IPS DF 6.9 (cell line): ENCODE results near the gene DAGLA.

Experiments
- DNase-seq: peaks from one replicate; pipeline ENCODE4 v3.0.0-alpha.2; 2013; ENCODE audit warnings: low read depth, low spot score
- H3K27ac ChIP-seq: one replicate; pipeline ENCODE4 v1.5.1; 2013; ENCODE audit warnings: low read length, control low read depth
- H3K27me3 ChIP-seq: 2 replicates; pipeline ENCODE4 v1.6.1; 2013; ENCODE audit warnings: mild to moderate bottlenecking, low read length; ENCODE audit not compliant: control insufficient read depth, insufficient read depth
- H3K36me3 ChIP-seq: 2 replicates; pipeline ENCODE4 v1.6.1; 2013; ENCODE audit warnings: low read length; ENCODE audit not compliant: control insufficient read depth, insufficient read depth
- H3K4me1 ChIP-seq: 2 replicates; pipeline ENCODE4 v1.6.1; 2013; ENCODE audit warnings: low read length; ENCODE audit not compliant: control insufficient read depth, insufficient read depth
- H3K4me3 ChIP-seq: 2 replicates; pipeline ENCODE4 v1.5.1; 2013; ENCODE audit warnings: mild to moderate bottlenecking, low read length
- H3K9me3 ChIP-seq: 2 replicates; pipeline ENCODE4 v1.6.1; 2013; ENCODE audit warnings: low read length, inconsistent platforms; ENCODE audit not compliant: control insufficient read depth, insufficient read depth
- WGBS: extraction: QIAGEN DNeasy Blood & Tissue Kit; methylation state at CpG from one replicate; pipeline ENCODE4 v1.1.7; 2013; ENCODE audit warnings: mixed read lengths, missing lambda C conversion rate; ENCODE audit not compliant: insufficient read length, insufficient coverage; 5-methylcytosine and 5-hydroxymethylcytosine counted together

DAGLA gene

DNA sequence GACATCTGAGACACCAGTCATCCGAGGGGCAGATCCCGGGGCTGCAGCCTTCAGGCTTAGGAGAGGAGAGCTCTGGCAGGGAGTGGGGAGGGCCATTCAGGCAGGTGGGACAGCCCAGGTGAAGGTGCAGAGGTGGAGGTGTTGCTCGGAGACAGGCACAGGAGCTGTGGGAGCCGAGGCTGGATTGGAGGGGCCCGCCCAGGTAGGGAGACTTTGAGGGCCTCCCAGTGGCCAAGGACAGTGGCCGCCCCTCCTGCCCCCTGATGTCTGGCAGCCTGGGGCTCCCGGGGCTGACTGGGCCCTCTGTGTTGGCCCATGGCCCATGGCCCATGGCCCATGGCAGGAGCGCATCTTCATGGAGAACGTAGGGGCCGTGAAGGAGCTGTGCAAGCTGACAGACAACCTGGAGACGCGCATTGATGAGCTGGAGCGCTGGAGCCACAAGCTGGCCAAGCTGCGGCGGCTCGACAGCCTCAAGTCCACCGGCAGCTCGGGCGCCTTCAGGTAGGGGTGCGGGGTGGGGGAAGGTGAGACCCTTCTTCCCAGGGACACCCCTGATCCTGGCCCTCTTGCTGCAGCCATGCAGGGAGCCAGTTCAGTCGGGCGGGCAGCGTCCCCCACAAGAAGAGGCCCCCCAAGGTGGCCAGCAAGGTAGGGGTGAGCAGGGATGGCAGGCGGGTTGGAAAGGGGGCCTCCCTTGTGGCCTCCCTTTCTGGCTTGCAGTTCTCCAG, 98.9 kb downstream of the DAGLA start:
- no peak overlapping the region for H3K27ac ChIP-seq
- H3K36me3 ChIP-seq = no peaks in the 10 kb centered on the region
- no peaks in the 10 kb centered on the region for H3K9me3 ChIP-seq
- H3K4me3 ChIP-seq = no peak overlapping the region
- WGBS = no CpG with 5 or more reads among the region's 24 CpGs
- no peaks in the 10 kb centered on the region for H3K27me3 ChIP-seq
- peaks cover 7% of the 10 kb centered on the region; the same call in 1 of the 2 replicates for H3K4me1 ChIP-seq
- no peak for DNase-seq

GRCh38 chr11:61779666-61780525, 99.7 kb downstream of the DAGLA start:
- no peaks in the 10 kb centered on the region for H3K36me3 ChIP-seq
- WGBS = no CpG with 5 or more reads among the region's 14 CpGs
- no peaks in the 10 kb centered on the region for H3K27me3 ChIP-seq
- H3K9me3 ChIP-seq = no peaks in the 10 kb centered on the region
- H3K4me3 ChIP-seq = no peak overlapping the region
- peaks cover 7% of the 10 kb centered on the region; the same call in 1 of the 2 replicates for H3K4me1 ChIP-seq
- no peak overlapping the region for H3K27ac ChIP-seq
- DNase-seq = no peak

GRCh38 chr11:61780581-61781162, 100.5 kb downstream of the DAGLA start:
- H3K36me3 ChIP-seq = peaks cover 2% of the 10 kb centered on the region; the same call in 1 of the 2 replicates
- no peak for DNase-seq
- peaks cover 7% of the 10 kb centered on the region; the same call in 1 of the 2 replicates for H3K4me1 ChIP-seq
- H3K4me3 ChIP-seq = no peak overlapping the region
- H3K9me3 ChIP-seq = no peaks in the 10 kb centered on the region
- H3K27me3 ChIP-seq = no peaks in the 10 kb centered on the region
- H3K27ac ChIP-seq = no peak overlapping the region
- no CpG with 5 or more reads among the region's 9 CpGs for WGBS

- Histone ChIP-seq H3K36me3 (peaks cover 7% of the 10 kb centered on the region), H3K9me3 (no peaks in the 10 kb centered on the region), H3K27ac (no peak overlapping the region), H3K4me3 (no peak overlapping the region), H3K27me3 (no peaks in the 10 kb centered on the region), H3K4me1 (peaks cover 7% of the 10 kb centered on the region; the same call in 1 of the 2 replicates)
- no peak for DNase-seq
- whole genome bisulfite sequencing = no CpG with 5 or more reads among the region's 5 CpGs
Observed at GRCh38 chr11:61781585-61781984, 101.4 kb downstream of the DAGLA start.

GRCh38 chr11:61782299-61782698, 102.1 kb downstream of the DAGLA start:
- Histone ChIP-seq H3K9me3 (no peaks in the 10 kb centered on the region), H3K27ac (no peak overlapping the region), H3K4me3 (no peak overlapping the region), H3K4me1 (no peaks in the 10 kb centered on the region), H3K36me3 (peaks cover 14% of the 10 kb centered on the region), H3K27me3 (no peaks in the 10 kb centered on the region)
- no CpG with 5 or more reads among the region's 3 CpGs for WGBS
- no peak for DNase-seq

DNA sequence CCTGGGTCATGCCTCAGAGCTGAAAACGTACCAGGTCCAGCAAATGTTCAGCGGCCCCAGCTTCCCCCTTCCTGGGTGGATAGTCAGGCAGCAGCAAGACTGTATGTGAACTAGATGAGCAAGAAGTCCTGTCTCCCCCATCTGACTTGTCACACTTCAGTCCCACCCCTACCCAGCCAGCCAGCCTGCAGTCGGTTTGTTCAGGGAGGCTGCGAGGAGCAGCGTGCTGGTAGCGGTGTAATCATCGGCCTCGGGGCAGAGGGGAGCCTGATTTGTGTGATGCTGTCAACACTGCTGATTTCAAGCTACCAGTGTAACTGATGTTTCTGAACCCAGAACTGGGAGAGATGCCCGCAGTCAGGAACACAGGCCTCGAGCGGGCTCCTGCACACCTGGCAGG, 102.7 kb downstream of the DAGLA start:
- no peaks in the 10 kb centered on the region for H3K4me1 ChIP-seq
- no peak for DNase-seq
- no peak overlapping the region for H3K4me3 ChIP-seq
- H3K27me3 ChIP-seq = no peaks in the 10 kb centered on the region
- no CpG with 5 or more reads among the region's 11 CpGs for WGBS
- no peaks in the 10 kb centered on the region for H3K9me3 ChIP-seq
- no peak overlapping the region for H3K27ac ChIP-seq
- H3K36me3 ChIP-seq = peaks cover 19% of the 10 kb centered on the region

DNA sequence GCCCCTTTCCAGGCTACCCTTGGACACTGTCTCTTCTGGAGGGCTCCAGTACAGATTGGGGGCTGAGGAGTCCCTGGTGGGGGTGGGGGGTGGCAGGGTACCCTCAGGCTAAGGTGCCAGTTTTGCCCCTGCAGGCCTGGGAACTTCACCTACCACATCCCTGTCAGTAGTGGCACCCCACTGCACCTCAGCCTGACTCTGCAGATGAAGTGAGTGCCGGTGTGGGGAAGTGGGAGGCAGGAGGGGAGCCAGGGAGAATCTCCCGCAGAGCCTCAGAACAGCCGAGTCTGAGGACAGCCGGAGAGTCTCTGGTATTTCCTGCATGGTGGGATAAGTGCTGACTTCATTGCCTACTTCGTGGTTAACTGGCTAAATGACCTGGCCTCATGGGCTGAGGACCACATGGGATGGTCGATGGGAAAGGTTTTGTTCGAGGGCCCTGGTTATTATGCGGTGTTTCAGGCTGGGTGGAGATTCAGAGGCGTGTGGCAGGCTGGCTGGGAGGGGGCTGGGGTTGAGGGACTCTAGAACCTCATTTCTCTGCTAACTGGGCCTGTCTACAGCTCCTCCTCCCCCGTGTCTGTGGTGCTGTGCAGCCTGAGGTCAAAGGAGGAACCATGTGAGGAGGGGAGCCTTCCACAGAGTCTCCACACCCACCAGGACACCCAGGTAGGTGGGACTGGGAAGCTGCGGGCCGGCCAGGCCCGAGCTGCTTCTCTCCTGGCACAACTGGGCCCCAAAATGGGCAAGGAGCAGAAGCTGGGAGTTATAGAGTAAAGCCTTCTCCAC, 103.7 kb downstream of the DAGLA start:
- no CpG with 5 or more reads among the region's 13 CpGs for WGBS
- Histone ChIP-seq H3K4me1 (no peaks in the 10 kb centered on the region), H3K9me3 (no peaks in the 10 kb centered on the region), H3K27ac (no peak overlapping the region), H3K36me3 (peaks cover 24% of the 10 kb centered on the region), H3K27me3 (no peaks in the 10 kb centered on the region), H3K4me3 (no peak overlapping the region)
- DNase-seq = no peak

GRCh38 chr11:61784506-61784805, 104.3 kb downstream of the DAGLA start:
- Histone ChIP-seq H3K4me3 (no peak overlapping the region), H3K27ac (no peak overlapping the region), H3K27me3 (no peaks in the 10 kb centered on the region), H3K4me1 (no peaks in the 10 kb centered on the region), H3K36me3 (peaks cover 27% of the 10 kb centered on the region), H3K9me3 (no peaks in the 10 kb centered on the region)
- WGBS = no CpG with 5 or more reads among the region's 7 CpGs
- DNase-seq = no peak

- H3K36me3 ChIP-seq = peaks cover 38% of the 10 kb centered on the region
- WGBS = no CpG with 5 or more reads among the region's 11 CpGs
Observed at GRCh38 chr11:61785837-61786402, 105.7 kb downstream of the DAGLA start.

More at GRCh38 chr11:61785837-61786402, 105.7 kb downstream of the DAGLA start:
- no peak for DNase-seq
- Histone ChIP-seq H3K4me3 (no peak overlapping the region), H3K27me3 (no peaks in the 10 kb centered on the region), H3K9me3 (no peaks in the 10 kb centered on the region), H3K4me1 (no peaks in the 10 kb centered on the region), H3K27ac (no peak overlapping the region)
